NCI-H1105 (cell line): Measurements from ENCODE around the gene PHLDB2.

Experiments
- DNase-seq: peaks from one replicate; lab custom pipeline; 2025; lab: John Stamatoyannopoulos, UW

Gene PHLDB2

GRCh38 chr3:111999484-112000324 is 140.6 kb downstream of the PHLDB2 start:
- DNase-seq, result peak; percentile 51

- no peak for DNase-seq
Observed at GRCh38 chr3:112000367-112000771, 141.3 kb downstream of the PHLDB2 start.

GRCh38 chr3:112000966-112001365 is 141.9 kb downstream of the PHLDB2 start:
- no peak for DNase-seq

GRCh38 chr3:112001526-112001925 is 142.5 kb downstream of the PHLDB2 start:
- DNase-seq, result no peak

- DNase-seq, result no peak
Observed at GRCh38 chr3:112002096-112002971, 143.3 kb downstream of the PHLDB2 start.

- no peak for DNase-seq
Observed at GRCh38 chr3:112003321-112004080, 144.4 kb downstream of the PHLDB2 start.

GRCh38 chr3:112004187-112004586 is 145.1 kb downstream of the PHLDB2 start:
- DNase-seq, result no peak

GRCh38 chr3:112004669-112005068 is 145.6 kb downstream of the PHLDB2 start:
- no peak for DNase-seq

GRCh38 chr3:112005091-112005672 is 146.1 kb downstream of the PHLDB2 start:
- no peak for DNase-seq

GRCh38 chr3:112007633-112008032 is 148.6 kb downstream of the PHLDB2 start:
- DNase-seq, result no peak

- no peak for DNase-seq
Observed at GRCh38 chr3:112009670-112010069, 150.6 kb downstream of the PHLDB2 start.

GRCh38 chr3:112010636-112011035 is 151.6 kb downstream of the PHLDB2 start:
- peak; percentile 53 for DNase-seq

- no peak for DNase-seq
Observed at GRCh38 chr3:112011376-112011940, 152.4 kb downstream of the PHLDB2 start.

- no peak for DNase-seq
Observed at GRCh38 chr3:112012205-112012992, 153.3 kb downstream of the PHLDB2 start.

- DNase-seq, result no peak
Observed at GRCh38 chr3:112013058-112013783, 154.2 kb downstream of the PHLDB2 start.

GRCh38 chr3:112013784-112014143 is 154.7 kb downstream of the PHLDB2 start:
- no peak for DNase-seq

GRCh38 chr3:112017091-112017490 is 158.0 kb downstream of the PHLDB2 start:
- DNase-seq, result no peak

- no peak for DNase-seq
Observed at GRCh38 chr3:112018712-112019111, 159.6 kb downstream of the PHLDB2 start.

GRCh38 chr3:112019716-112020115 is 160.7 kb downstream of the PHLDB2 start:
- DNase-seq, result no peak

- DNase-seq, result no peak
Observed at GRCh38 chr3:112020674-112021085, 161.6 kb downstream of the PHLDB2 start.
